K562 (cell line): ENCODE measurements around the gene ATF7IP. TPM values are rescaled to one million over a fixed set of nuclear protein-coding genes. Genes with fewer than 3 reads are reported as not detected.

Experiments
- ATF7 ChIP-seq: fragments of 450-650 bp; IDR thresholded peaks from 2 replicates; pipeline ENCODE4 v1.7.1; 2014; ENCODE audit warnings: mild to moderate bottlenecking, moderate library complexity
- GABPA ChIP-seq: fragments of 200-800 bp; sonication (Bioruptor generic); conservative IDR thresholded peaks from 2 replicates; pipeline ENCODE4 v1.6.1; 2016; ENCODE audit warnings: low read depth, missing genetic modification characterization, missing compliant biosample characterization
- NFRKB ChIP-seq: fragments of 450-650 bp; IDR thresholded peaks from 2 replicates; pipeline ENCODE4 v1.6.1; 2016; ENCODE audit warnings: low read depth
- NR2C2 ChIP-seq, 2 experiments: fragments of 200-800 bp in 1 of 2; sonication (Bioruptor generic) in 1 of 2; sonication (generic) in 1 of 2; formaldehyde crosslinking in 1 of 2; IDR thresholded peaks; 2 replicates each; pipeline versions ENCODE4 v1.6.1 to v1.8.0; 2016 to 2022; ENCODE audit warnings: mild to moderate bottlenecking in 1 of 2, missing compliant biosample characterization in 1 of 2, missing genetic modification characterization in 1 of 2, missing genetic modification reagents in 1 of 2
- ZNF3 ChIP-seq: fragments of 250-450 bp; sonication (Bioruptor Pico); IDR thresholded peaks from 2 replicates; pipeline ENCODE4 v1.5.0; 2021; ENCODE audit warnings: mild to moderate bottlenecking, moderate library complexity
- polyA plus RNA-seq, 8 experiments: library from polyadenylated mRNA; depleted of rRNA in 4 of 8; stranded (reverse) in 5 of 8; unstranded in 3 of 8; fragments of >200 nt; fragmentation: Nextera tagmentation in 2 of 8; fragmentation: Illumina TruSeq in 1 of 8; extraction: Ambion mirVana in 2 of 8; extraction: Trizol in 1 of 8; gene quantifications; 2 replicates each; pipeline versions ENCODE4 v1.2.1 to v1.2.3, GENCODE V29; 2011 to 2014; ENCODE audit warnings: inconsistent platforms in 1 of 8, missing spikeins in 1 of 8
- total RNA-seq, 7 experiments: library from RNA; depleted of rRNA in 6 of 7; stranded (reverse); fragments of >200 nt in 6 of 7; fragmentation: Illumina TruSeq in 2 of 7; extraction: Trizol in 2 of 7; gene quantifications; 2 replicates each; pipeline versions ENCODE4 v1.2.1 to v1.2.3, GENCODE V29; 2011 to 2021; ENCODE audit warnings: low replicate concordance in 1 of 7
- TF ChIP-seq, protein P1 (sequence below): fragments of 200-600 bp; sonication (generic); IDR thresholded peaks from one replicate; pipeline ENCODE4 v1.6.1; 2012; ENCODE audit warnings: mild to moderate bottlenecking, low read depth, low read length, inconsistent platforms
- TF ChIP-seq, protein P2 (sequence below), 2 experiments: IDR thresholded peaks in 1 of 2; conservative IDR thresholded peaks in 1 of 2; 2 replicates each; pipeline ENCODE4 v1.6.1; 2016; ENCODE audit warnings: low read depth in 2 of 2, mild to moderate bottlenecking in 1 of 2, missing compliant biosample characterization in 1 of 2, missing genetic modification characterization in 1 of 2, moderate library complexity in 1 of 2
- TF ChIP-seq, protein P3 (sequence below): fragments of 150-350 bp; conservative IDR thresholded peaks from 2 replicates; pipeline ENCODE4 v1.6.1; 2014; ENCODE audit warnings: low read length

Gene ATF7IP
- total and polyA plus RNA-seq, 9 of the 15 experiments (the other 6 are each of a cell fraction or from before 2014, with no cell fraction given) = 2.8 to 27.1 (median 11.0) TPM

DNA sequence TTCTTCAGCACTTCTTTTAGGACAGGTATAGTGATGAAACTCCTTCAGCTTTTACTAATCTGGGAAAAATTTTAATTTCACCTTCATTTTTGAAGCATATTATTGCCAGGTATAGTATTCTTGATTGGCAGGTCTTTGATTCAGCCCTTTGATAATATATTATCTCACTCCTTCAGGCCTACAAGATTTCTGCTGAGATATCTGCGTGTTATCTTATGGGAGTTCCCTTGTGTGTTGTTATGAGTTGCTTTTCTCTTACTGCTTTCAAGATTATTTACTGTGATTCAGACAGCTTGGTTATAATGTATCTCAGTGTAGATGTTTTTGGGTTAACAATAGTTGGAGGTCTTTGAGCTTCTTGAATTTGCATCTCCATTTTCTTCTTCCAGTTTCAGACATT, 87.4 kb downstream of the ATF7IP start (continued):
- TF ChIP-seq, protein P1, sequence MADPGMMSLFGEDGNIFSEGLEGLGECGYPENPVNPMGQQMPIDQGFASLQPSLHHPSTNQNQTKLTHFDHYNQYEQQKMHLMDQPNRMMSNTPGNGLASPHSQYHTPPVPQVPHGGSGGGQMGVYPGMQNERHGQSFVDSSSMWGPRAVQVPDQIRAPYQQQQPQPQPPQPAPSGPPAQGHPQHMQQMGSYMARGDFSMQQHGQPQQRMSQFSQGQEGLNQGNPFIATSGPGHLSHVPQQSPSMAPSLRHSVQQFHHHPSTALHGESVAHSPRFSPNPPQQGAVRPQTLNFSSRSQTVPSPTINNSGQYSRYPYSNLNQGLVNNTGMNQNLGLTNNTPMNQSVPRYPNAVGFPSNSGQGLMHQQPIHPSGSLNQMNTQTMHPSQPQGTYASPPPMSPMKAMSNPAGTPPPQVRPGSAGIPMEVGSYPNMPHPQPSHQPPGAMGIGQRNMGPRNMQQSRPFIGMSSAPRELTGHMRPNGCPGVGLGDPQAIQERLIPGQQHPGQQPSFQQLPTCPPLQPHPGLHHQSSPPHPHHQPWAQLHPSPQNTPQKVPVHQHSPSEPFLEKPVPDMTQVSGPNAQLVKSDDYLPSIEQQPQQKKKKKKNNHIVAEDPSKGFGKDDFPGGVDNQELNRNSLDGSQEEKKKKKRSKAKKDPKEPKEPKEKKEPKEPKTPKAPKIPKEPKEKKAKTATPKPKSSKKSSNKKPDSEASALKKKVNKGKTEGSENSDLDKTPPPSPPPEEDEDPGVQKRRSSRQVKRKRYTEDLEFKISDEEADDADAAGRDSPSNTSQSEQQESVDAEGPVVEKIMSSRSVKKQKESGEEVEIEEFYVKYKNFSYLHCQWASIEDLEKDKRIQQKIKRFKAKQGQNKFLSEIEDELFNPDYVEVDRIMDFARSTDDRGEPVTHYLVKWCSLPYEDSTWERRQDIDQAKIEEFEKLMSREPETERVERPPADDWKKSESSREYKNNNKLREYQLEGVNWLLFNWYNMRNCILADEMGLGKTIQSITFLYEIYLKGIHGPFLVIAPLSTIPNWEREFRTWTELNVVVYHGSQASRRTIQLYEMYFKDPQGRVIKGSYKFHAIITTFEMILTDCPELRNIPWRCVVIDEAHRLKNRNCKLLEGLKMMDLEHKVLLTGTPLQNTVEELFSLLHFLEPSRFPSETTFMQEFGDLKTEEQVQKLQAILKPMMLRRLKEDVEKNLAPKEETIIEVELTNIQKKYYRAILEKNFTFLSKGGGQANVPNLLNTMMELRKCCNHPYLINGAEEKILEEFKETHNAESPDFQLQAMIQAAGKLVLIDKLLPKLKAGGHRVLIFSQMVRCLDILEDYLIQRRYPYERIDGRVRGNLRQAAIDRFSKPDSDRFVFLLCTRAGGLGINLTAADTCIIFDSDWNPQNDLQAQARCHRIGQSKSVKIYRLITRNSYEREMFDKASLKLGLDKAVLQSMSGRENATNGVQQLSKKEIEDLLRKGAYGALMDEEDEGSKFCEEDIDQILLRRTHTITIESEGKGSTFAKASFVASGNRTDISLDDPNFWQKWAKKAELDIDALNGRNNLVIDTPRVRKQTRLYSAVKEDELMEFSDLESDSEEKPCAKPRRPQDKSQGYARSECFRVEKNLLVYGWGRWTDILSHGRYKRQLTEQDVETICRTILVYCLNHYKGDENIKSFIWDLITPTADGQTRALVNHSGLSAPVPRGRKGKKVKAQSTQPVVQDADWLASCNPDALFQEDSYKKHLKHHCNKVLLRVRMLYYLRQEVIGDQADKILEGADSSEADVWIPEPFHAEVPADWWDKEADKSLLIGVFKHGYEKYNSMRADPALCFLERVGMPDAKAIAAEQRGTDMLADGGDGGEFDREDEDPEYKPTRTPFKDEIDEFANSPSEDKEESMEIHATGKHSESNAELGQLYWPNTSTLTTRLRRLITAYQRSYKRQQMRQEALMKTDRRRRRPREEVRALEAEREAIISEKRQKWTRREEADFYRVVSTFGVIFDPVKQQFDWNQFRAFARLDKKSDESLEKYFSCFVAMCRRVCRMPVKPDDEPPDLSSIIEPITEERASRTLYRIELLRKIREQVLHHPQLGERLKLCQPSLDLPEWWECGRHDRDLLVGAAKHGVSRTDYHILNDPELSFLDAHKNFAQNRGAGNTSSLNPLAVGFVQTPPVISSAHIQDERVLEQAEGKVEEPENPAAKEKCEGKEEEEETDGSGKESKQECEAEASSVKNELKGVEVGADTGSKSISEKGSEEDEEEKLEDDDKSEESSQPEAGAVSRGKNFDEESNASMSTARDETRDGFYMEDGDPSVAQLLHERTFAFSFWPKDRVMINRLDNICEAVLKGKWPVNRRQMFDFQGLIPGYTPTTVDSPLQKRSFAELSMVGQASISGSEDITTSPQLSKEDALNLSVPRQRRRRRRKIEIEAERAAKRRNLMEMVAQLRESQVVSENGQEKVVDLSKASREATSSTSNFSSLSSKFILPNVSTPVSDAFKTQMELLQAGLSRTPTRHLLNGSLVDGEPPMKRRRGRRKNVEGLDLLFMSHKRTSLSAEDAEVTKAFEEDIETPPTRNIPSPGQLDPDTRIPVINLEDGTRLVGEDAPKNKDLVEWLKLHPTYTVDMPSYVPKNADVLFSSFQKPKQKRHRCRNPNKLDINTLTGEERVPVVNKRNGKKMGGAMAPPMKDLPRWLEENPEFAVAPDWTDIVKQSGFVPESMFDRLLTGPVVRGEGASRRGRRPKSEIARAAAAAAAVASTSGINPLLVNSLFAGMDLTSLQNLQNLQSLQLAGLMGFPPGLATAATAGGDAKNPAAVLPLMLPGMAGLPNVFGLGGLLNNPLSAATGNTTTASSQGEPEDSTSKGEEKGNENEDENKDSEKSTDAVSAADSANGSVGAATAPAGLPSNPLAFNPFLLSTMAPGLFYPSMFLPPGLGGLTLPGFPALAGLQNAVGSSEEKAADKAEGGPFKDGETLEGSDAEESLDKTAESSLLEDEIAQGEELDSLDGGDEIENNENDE = no peak
- TF ChIP-seq NFRKB (no peak), ATF7 (no peak), NR2C2 (CRISPR knock-in tag; IDR thresholded peaks at IDR 0.05) (no peak), NR2C2 (tag; IDR thresholded peaks at IDR 0.05) (no peak), GABPA (tag) (no peak), ZNF3 (no peak)
- TF ChIP-seq, protein P2, sequence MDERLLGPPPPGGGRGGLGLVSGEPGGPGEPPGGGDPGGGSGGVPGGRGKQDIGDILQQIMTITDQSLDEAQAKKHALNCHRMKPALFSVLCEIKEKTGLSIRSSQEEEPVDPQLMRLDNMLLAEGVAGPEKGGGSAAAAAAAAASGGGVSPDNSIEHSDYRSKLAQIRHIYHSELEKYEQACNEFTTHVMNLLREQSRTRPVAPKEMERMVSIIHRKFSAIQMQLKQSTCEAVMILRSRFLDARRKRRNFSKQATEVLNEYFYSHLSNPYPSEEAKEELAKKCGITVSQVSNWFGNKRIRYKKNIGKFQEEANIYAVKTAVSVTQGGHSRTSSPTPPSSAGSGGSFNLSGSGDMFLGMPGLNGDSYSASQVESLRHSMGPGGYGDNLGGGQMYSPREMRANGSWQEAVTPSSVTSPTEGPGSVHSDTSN (CRISPR knock-in tag; IDR thresholded peaks at IDR 0.05; ENCODE audit: low read depth) = no peak
- TF ChIP-seq, protein P2 (tag; conservative IDR thresholded peaks at IDR 0.05; ENCODE audit: low read depth) = 0 out of 2 replicates have a peak, but pooled peaks have one; percentile 28
- TF ChIP-seq, protein P3, sequence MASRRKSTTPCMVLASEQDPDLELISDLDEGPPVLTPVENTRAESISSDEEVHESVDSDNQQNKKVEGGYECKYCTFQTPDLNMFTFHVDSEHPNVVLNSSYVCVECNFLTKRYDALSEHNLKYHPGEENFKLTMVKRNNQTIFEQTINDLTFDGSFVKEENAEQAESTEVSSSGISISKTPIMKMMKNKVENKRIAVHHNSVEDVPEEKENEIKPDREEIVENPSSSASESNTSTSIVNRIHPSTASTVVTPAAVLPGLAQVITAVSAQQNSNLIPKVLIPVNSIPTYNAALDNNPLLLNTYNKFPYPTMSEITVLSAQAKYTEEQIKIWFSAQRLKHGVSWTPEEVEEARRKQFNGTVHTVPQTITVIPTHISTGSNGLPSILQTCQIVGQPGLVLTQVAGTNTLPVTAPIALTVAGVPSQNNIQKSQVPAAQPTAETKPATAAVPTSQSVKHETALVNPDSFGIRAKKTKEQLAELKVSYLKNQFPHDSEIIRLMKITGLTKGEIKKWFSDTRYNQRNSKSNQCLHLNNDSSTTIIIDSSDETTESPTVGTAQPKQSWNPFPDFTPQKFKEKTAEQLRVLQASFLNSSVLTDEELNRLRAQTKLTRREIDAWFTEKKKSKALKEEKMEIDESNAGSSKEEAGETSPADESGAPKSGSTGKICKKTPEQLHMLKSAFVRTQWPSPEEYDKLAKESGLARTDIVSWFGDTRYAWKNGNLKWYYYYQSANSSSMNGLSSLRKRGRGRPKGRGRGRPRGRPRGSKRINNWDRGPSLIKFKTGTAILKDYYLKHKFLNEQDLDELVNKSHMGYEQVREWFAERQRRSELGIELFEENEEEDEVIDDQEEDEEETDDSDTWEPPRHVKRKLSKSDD = no peak
